H9 (cell line): ENCODE data around the gene TEX261. TPM values are rescaled to one million over a fixed set of nuclear protein-coding genes. Genes with fewer than 3 reads are reported as not detected.
A peak's percentile ranks its signal among the peaks of the same experiment; 100 is the strongest.

Experiments
- DNase-seq: peaks from one replicate; pipeline ENCODE4 v3.0.0-alpha.2; 2017
- H2AFZ ChIP-seq: one replicate; pipeline ENCODE4 v1.6.1; 2013; ENCODE audit warnings: mild to moderate bottlenecking, low read length, control low read depth, moderate library complexity
- H2AK5ac ChIP-seq: 2 replicates; pipeline ENCODE4 v1.6.1; 2013; ENCODE audit warnings: low read length, control low read depth, mixed read lengths; ENCODE audit not compliant: insufficient read length
- H2BK120ac ChIP-seq: one replicate; pipeline ENCODE4 v1.6.1; 2013; ENCODE audit warnings: low read depth, mild to moderate bottlenecking, low read length, control low read depth, inconsistent platforms; ENCODE audit not compliant: poor library complexity, severe bottlenecking
- H2BK12ac ChIP-seq: 2 replicates; pipeline ENCODE4 v1.6.1; 2013; ENCODE audit warnings: low read length, control low read depth, mixed read lengths, low read depth; ENCODE audit not compliant: insufficient read length
- H2BK15ac ChIP-seq: 2 replicates; pipeline ENCODE4 v1.6.1; 2013; ENCODE audit warnings: low read depth, low read length, control low read depth
- H2BK20ac ChIP-seq: one replicate; pipeline ENCODE4 v1.6.1; 2013; ENCODE audit warnings: low read depth, mild to moderate bottlenecking, low read length, control low read depth, inconsistent platforms; ENCODE audit not compliant: poor library complexity, severe bottlenecking
- H2BK5ac ChIP-seq: 2 replicates; pipeline ENCODE4 v1.6.1; 2013; ENCODE audit warnings: low read length, control low read depth, mixed read lengths; ENCODE audit not compliant: insufficient read length
- H3K14ac ChIP-seq: 2 replicates; pipeline ENCODE4 v1.6.1; 2013; ENCODE audit warnings: low read length, control low read depth; ENCODE audit not compliant: insufficient read depth
- H3K18ac ChIP-seq: 2 replicates; pipeline ENCODE4 v1.6.1; 2013; ENCODE audit warnings: low read depth, mild to moderate bottlenecking, mixed read lengths, low read length, control low read depth; ENCODE audit not compliant: insufficient read length
- H3K23ac ChIP-seq: 2 replicates; pipeline ENCODE4 v1.6.1; 2013; ENCODE audit warnings: low read length, control low read depth, mixed read lengths, low read depth; ENCODE audit not compliant: insufficient read length
- H3K23me2 ChIP-seq: 2 replicates; pipeline ENCODE4 v1.6.1; 2013; ENCODE audit warnings: low read depth, mild to moderate bottlenecking, mixed read lengths, low read length, control low read depth; ENCODE audit not compliant: insufficient read length, poor library complexity, severe bottlenecking
- H3K27ac ChIP-seq: 2 replicates; pipeline ENCODE4 v1.5.1; 2013; ENCODE audit warnings: low read length, control low read depth, mixed read lengths, low read depth; ENCODE audit not compliant: insufficient read length
- H3K27me3 ChIP-seq: 2 replicates; pipeline ENCODE4 v1.6.1; 2013; ENCODE audit warnings: low read length, control low read depth, inconsistent platforms; ENCODE audit not compliant: insufficient read depth
- H3K4ac ChIP-seq: 2 replicates; pipeline ENCODE4 v1.6.1; 2013; ENCODE audit warnings: low read depth, mild to moderate bottlenecking, control low read depth, inconsistent platforms, low read length, moderate library complexity
- H3K4me1 ChIP-seq: 2 replicates; pipeline ENCODE4 v1.6.1; 2013; ENCODE audit warnings: low read length, control low read depth, inconsistent platforms; ENCODE audit not compliant: insufficient read depth
- H3K4me2 ChIP-seq: 2 replicates; pipeline ENCODE4 v1.6.1; 2013; ENCODE audit warnings: low read length, control low read depth, mixed read lengths; ENCODE audit not compliant: insufficient read length, insufficient read depth
- H3K56ac ChIP-seq: 2 replicates; pipeline ENCODE4 v1.6.1; 2013; ENCODE audit warnings: low read depth, mild to moderate bottlenecking, mixed read lengths, low read length, control low read depth; ENCODE audit not compliant: insufficient read length
- H3K79me1 ChIP-seq: 2 replicates; pipeline ENCODE4 v1.6.1; 2013; ENCODE audit warnings: low read depth, mild to moderate bottlenecking, moderate library complexity, low read length, control low read depth, inconsistent platforms; ENCODE audit not compliant: insufficient read depth, poor library complexity, severe bottlenecking
- H3K79me2 ChIP-seq: 2 replicates; pipeline ENCODE4 v1.6.1; 2013; ENCODE audit warnings: low read length, control low read depth, inconsistent platforms; ENCODE audit not compliant: insufficient read depth
- H3K9ac ChIP-seq: 2 replicates; pipeline ENCODE4 v1.6.1; 2013; ENCODE audit warnings: low read length, control low read depth, mixed read lengths; ENCODE audit not compliant: insufficient read length; ENCODE audit errors: extremely low read depth
- H3K9me3 ChIP-seq: one replicate; pipeline ENCODE4 v1.6.1; 2013; ENCODE audit warnings: low read depth, low read length, inconsistent platforms; ENCODE audit not compliant: control insufficient read depth
- H3T11ph ChIP-seq: one replicate; pipeline ENCODE4 v1.6.1; 2013; ENCODE audit warnings: mild to moderate bottlenecking, low read length, control low read depth, inconsistent platforms
- H4K20me1 ChIP-seq: one replicate; pipeline ENCODE4 v1.6.1; 2013; ENCODE audit not compliant: control insufficient read depth, insufficient read length, insufficient read depth
- H4K5ac ChIP-seq: 2 replicates; pipeline ENCODE4 v1.6.1; 2013; ENCODE audit warnings: low read depth, mild to moderate bottlenecking, mixed read lengths, low read length, control low read depth; ENCODE audit not compliant: insufficient read length
- H4K8ac ChIP-seq: replicated peaks from 2 replicates; pipeline ENCODE4 v1.6.1; 2013; ENCODE audit warnings: low read length, control low read depth, mixed read lengths, low read depth; ENCODE audit not compliant: insufficient read length
- H4K91ac ChIP-seq: 2 replicates; pipeline ENCODE4 v1.6.1; 2013; ENCODE audit warnings: low read depth, mild to moderate bottlenecking, moderate library complexity, mixed read lengths, low read length, control low read depth; ENCODE audit not compliant: insufficient read length
- H3K27ac Mint-ChIP-seq, 3 experiments: 2 replicates in 2 of 3; 3 replicates in 1 of 3; pipeline ENCODE4 v1.8.0; 2020 to 2021; ENCODE audit warnings: mixed read lengths in 3 of 3, mild to moderate bottlenecking in 1 of 3, moderate library complexity in 1 of 3
- H3K27me3 Mint-ChIP-seq: 2 replicates; pipeline ENCODE4 v1.8.0; 2021; ENCODE audit warnings: low read depth, mild to moderate bottlenecking, moderate library complexity, mixed read lengths
- H3K36me3 Mint-ChIP-seq, 3 experiments: 2 replicates in 2 of 3; 3 replicates in 1 of 3; pipeline ENCODE4 v1.8.0; 2020 to 2021; ENCODE audit warnings: low read depth in 3 of 3, mixed read lengths in 3 of 3; ENCODE audit not compliant: insufficient read depth in 1 of 3
- H3K4me1 Mint-ChIP-seq, 2 experiments: 2 replicates each; pipeline ENCODE4 v1.8.0; 2020; ENCODE audit warnings: mixed read lengths in 2 of 2
- H3K4me3 Mint-ChIP-seq, 2 experiments: 2 replicates in 1 of 2; 3 replicates in 1 of 2; pipeline ENCODE4 v1.8.0; 2020 to 2021; ENCODE audit warnings: mild to moderate bottlenecking in 2 of 2, mixed read lengths in 2 of 2, moderate library complexity in 1 of 2
- H3K9me3 Mint-ChIP-seq, 2 experiments: 2 replicates in 1 of 2; 3 replicates in 1 of 2; pipeline ENCODE4 v1.8.0; 2020; ENCODE audit warnings: mild to moderate bottlenecking in 2 of 2, mixed read lengths in 2 of 2, moderate library complexity in 1 of 2
- WGBS: extraction: QIAGEN DNeasy Blood & Tissue Kit; methylation state at CpG from one replicate; pipeline ENCODE4 v1.1.7; 2013; ENCODE audit warnings: missing lambda C conversion rate, low lambda C conversion rate, mixed read lengths; ENCODE audit not compliant: insufficient read length; ENCODE audit errors: extremely low coverage; 5-methylcytosine and 5-hydroxymethylcytosine counted together
- long read RNA-seq: library from polyadenylated mRNA; unstranded; transcript quantifications from one replicate; pipeline ENCODE4 v2.0.0, GENCODE V29; 2020
- total RNA-seq: library from RNA; stranded (reverse); gene quantifications from 2 replicates; pipeline ENCODE4 v1.2.1, GENCODE V29; 2021
- TF ChIP-seq, protein P1 (sequence below): fragments of 200-600 bp; sonication (generic); conservative IDR thresholded peaks from 3 replicates; pipeline ENCODE4 v1.8.0; 2021; ENCODE audit warnings: antibody characterized with exemption, mild to moderate bottlenecking

The TEX261 gene
- 19.2 and 23.9 TPM in 2 replicates for total RNA-seq
- long read RNA-seq, transcript TEX261-201 (6 exons, 3,441 nt), result major isoform, 7 of 14 reads
- long read RNA-seq, partial matches to known transcripts, result 1 of 14 reads
- long read RNA-seq, other reads (novel, unspliced or antisense), result 3 of 14 reads

DNA sequence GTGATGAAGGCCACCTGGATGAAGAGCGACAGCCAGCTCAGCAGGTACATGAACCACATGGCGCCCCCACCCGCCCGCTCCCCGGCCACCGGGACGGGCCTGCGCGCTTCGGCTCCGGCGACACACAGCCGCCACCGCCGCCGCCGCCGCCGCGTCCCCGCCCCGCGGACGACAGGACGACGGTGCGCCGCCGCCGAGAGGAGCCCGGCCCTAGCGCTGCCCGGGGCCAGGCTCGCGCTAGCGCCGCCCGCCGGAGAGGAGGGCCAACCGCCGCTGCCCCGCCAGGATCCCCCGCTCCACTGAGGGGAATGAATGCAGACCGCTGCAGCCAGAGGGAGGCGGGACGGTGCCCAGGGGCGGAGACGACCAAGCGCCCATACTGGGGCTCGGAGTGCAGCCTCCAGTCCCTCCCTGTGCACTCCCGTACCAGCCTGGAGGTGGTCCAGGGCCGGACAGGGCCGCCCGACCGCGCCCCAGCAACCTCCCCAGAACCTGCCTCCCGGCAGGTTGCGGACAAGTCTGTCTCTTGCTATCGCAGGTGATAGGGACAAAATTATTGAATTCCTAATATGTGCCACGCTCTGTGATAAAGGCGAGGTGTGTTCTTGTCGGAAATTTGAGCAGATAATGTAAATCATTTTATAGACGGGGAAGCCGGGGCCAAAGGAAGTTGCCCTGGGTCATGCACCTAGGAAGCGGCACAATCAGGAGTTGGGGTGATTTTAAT, at the start of gene TEX261:
TSS of gene TEX261 (minus strand) at position 175 of the 727 bp plus-strand sequence. CDS start at position 59, 116 bp downstream.
- Histone ChIP-seq H3K79me1 (no peaks in the 10 kb centered on the region), H2AFZ (peak within 1 kb of the TSS; percentile 65), H3K4ac (no peak within 1 kb of the TSS), H4K8ac (no peak within 1 kb of the TSS), H2BK15ac (no peak within 1 kb of the TSS), H3K23me2 (peaks cover 13% of the 10 kb centered on the region), H2BK5ac (no peak within 1 kb of the TSS), H2AK5ac (no peak within 1 kb of the TSS), H2BK20ac (no peak within 1 kb of the TSS), H4K20me1 (no peaks in the 10 kb centered on the region), H3K4me1 (no peaks in the 10 kb centered on the region), H2BK120ac (no peak within 1 kb of the TSS), H2BK12ac (no peak within 1 kb of the TSS), H3K18ac (no peak within 1 kb of the TSS), H3K9me3 (no peaks in the 10 kb centered on the region), H4K5ac (no peak within 1 kb of the TSS), H3K56ac (no peak within 1 kb of the TSS), H3K9ac (peak within 1 kb of the TSS; percentile 49), H3K27me3 (no peaks in the 10 kb centered on the region), H3K14ac (no peak within 1 kb of the TSS), H3K23ac (no peak within 1 kb of the TSS), H3K79me2 (0 out of 2 replicates have a peak, but pooled peaks cover 3% of the 10 kb centered on the region), H3T11ph (no peak within 1 kb of the TSS), H3K27ac (no peak within 1 kb of the TSS), H3K4me2 (peak within 1 kb of the TSS; percentile 90), H4K91ac (no peak within 1 kb of the TSS)
- DNase-seq, result peak; percentile 92
- Mint-ChIP-seq H3K27me3 (peaks cover 22% of the 10 kb centered on the region), H3K36me3 (peaks cover 3 to 6% (median 4%) of the 10 kb centered on the region in 3 experiments; a peak in 4 of 7 replicates), H3K27ac (0 out of 7 replicates have a peak within 1 kb of the TSS, but pooled peaks of 1 of the 3 experiments have one; percentile 63), H3K9me3 (no peaks in the 10 kb centered on the region), H3K4me1 (peaks cover 12% of the 10 kb centered on the region in 2 experiments), H3K4me3 (peak within 1 kb of the TSS; percentile 95 to 96)
- TF ChIP-seq, protein P1, sequence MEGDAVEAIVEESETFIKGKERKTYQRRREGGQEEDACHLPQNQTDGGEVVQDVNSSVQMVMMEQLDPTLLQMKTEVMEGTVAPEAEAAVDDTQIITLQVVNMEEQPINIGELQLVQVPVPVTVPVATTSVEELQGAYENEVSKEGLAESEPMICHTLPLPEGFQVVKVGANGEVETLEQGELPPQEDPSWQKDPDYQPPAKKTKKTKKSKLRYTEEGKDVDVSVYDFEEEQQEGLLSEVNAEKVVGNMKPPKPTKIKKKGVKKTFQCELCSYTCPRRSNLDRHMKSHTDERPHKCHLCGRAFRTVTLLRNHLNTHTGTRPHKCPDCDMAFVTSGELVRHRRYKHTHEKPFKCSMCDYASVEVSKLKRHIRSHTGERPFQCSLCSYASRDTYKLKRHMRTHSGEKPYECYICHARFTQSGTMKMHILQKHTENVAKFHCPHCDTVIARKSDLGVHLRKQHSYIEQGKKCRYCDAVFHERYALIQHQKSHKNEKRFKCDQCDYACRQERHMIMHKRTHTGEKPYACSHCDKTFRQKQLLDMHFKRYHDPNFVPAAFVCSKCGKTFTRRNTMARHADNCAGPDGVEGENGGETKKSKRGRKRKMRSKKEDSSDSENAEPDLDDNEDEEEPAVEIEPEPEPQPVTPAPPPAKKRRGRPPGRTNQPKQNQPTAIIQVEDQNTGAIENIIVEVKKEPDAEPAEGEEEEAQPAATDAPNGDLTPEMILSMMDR, result peak; percentile 65
- no CpG with 5 or more reads among the region's 65 CpGs for WGBS
